GM12864 (cell line): ENCODE data around the gene MTG2.

ENCODE experiments used
- DNase-seq: peaks from one replicate; pipeline ENCODE4 v3.0.0-alpha.2; 2011; ENCODE audit warnings: low read depth
- H3K4me3 ChIP-seq: 2 replicates; pipeline ENCODE4 v1.5.1; 2011; ENCODE audit warnings: mild to moderate bottlenecking, low read depth, low read length, control low read depth
- TF ChIP-seq, protein P1 (sequence below): IDR thresholded peaks from 2 replicates; pipeline ENCODE4 v1.5.1; 2011; ENCODE audit warnings: low read depth, mild to moderate bottlenecking, moderate library complexity, low read length, control low read depth, inconsistent platforms; ENCODE audit errors: missing control alignments

Gene MTG2

DNA sequence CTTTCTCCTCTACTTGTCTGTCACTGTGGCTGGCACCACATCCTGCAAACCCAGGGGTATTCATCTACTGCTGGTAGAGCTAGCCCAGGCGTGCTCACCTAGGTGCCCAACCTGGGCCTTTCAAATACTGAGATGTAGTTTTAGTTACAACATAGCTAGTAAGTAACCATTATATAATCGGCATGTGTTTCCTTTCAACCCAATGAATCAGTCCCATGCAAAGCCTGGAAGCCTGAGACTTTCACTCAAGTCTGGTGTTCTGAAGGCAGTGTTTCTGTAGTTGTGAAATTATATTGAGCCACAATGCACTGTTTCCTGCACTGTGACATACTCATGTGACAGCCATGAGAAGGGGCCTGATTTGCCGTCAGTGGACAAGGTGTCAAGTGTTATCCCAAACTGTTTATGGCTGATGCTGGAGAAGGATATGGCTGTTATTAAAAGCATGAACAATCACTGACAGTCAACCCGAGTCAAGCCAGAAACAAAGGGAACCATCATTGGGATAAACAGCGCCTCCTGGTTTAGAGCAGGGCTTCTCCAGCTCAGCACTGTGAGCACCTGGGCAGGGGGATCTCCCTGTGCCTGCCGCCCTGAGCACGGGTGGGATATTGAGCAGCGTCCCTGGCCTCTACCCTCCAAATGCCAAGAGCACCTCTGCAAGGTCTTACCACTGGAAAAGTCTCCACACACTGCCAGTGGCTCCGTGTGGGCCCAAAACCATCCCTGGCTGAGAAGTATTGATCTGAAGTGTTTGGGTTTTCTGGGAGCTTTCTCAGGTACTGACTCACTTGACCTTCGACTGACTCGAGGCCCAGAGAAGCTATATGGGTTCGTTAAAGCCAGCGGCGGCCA, 41.2 kb upstream of the MTG2 start:
- TF ChIP-seq, protein P1, sequence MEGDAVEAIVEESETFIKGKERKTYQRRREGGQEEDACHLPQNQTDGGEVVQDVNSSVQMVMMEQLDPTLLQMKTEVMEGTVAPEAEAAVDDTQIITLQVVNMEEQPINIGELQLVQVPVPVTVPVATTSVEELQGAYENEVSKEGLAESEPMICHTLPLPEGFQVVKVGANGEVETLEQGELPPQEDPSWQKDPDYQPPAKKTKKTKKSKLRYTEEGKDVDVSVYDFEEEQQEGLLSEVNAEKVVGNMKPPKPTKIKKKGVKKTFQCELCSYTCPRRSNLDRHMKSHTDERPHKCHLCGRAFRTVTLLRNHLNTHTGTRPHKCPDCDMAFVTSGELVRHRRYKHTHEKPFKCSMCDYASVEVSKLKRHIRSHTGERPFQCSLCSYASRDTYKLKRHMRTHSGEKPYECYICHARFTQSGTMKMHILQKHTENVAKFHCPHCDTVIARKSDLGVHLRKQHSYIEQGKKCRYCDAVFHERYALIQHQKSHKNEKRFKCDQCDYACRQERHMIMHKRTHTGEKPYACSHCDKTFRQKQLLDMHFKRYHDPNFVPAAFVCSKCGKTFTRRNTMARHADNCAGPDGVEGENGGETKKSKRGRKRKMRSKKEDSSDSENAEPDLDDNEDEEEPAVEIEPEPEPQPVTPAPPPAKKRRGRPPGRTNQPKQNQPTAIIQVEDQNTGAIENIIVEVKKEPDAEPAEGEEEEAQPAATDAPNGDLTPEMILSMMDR: peak; percentile 49
- no peak for DNase-seq
- peak overlapping the region; percentile 78 for H3K4me3 ChIP-seq

DNA sequence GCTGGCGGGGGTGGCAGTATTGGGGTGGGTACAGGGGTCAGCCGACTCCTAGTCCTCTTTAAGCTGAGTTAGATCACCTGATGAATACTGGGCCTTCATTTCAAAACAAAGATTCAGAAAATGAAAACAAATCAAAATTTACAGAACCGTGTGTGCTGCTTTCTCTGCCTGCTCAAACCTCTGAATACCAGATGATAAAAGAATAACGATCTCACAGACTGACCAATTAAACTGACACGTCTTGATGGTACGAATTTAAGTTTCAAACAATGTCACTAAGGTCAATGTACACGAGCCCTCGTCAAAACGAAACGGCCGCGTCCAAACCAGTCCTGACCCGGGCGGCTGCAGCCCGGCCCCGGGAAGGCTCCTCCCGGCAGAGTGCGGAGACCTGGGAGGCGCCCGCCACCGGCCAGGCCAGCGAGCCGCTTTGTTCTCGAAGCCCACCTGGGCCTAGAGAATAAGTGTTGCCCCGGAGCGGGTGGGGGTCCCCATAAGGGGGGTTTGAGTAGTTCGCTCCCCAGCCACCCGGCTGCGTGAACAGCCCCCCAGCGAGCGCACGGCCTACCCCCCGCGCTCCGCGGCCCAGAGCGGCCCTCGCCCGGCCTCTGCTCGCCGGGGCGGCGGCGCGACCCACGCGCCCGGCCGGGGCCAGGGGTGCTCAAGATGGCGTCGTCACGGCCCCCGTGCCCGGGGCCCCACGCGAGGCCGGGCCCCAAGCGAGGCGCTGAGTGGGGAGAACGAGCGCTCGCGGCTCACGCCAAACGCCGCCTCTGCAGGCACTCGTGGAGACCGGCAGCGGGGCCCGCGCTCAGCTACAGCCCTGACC, 40.4 kb upstream of the MTG2 start:
- DNase-seq: no peak
- TF ChIP-seq, protein P1: no peak
- peak overlapping the region; percentile 78 for H3K4me3 ChIP-seq

DNA sequence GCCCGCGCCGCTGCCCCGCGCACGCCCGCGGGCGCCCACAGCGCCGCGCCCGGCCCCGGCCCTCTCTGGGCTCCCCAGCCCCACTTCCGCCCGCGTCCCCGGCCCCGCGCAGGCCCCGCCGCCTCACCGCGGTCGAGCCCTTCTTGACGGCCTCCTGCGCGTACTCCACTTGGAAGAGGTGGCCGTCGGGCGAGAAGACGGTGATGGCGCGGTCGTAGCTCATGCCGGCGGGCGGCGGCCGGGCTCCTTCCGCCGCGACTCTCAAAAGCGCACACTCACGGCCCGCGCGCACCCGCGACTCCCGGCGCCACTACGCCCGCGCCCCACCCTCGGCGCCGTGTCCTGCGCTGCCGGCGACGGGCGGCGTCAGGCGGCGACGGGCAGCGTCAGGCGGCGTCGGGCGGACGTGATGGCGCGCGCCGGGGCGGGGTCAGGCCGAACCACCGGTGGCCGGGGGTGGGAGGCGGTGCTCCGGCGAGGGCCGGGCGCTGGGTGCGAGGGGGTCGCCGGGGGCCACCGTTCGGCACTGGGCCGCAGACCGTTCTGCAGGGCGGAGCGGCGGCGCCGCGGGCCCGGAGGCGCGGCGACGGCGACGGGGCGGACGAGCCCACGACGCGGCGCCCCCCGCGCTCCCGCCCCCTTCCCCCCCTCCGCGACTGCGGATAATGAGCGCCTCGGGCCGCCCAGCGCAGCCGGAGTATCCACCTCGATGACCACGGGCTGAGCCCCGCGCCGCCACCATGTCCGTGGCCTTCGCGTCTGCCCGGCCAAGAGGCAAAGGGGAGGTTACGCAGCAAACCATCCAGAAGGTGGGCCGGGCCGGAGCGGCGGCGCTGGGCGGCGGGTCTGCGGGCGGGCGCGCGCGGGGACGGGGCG, 39.5 kb upstream of the MTG2 start, which contains the start of the genes PSMA7 and SS18L1:
Gene PSMA7, minus strand, starts transcription at position 314 of the 876 bp plus-strand sequence. Its CDS starts 91 bp downstream, at position 223.
Gene SS18L1, plus strand, starts transcription at position 689 of the 876 bp plus-strand sequence. Its CDS starts 52 bp downstream, at position 741.
- H3K4me3 ChIP-seq: peak within 1 kb of the TSS; percentile 79
- no peak for DNase-seq
- TF ChIP-seq, protein P1: no peak

DNA sequence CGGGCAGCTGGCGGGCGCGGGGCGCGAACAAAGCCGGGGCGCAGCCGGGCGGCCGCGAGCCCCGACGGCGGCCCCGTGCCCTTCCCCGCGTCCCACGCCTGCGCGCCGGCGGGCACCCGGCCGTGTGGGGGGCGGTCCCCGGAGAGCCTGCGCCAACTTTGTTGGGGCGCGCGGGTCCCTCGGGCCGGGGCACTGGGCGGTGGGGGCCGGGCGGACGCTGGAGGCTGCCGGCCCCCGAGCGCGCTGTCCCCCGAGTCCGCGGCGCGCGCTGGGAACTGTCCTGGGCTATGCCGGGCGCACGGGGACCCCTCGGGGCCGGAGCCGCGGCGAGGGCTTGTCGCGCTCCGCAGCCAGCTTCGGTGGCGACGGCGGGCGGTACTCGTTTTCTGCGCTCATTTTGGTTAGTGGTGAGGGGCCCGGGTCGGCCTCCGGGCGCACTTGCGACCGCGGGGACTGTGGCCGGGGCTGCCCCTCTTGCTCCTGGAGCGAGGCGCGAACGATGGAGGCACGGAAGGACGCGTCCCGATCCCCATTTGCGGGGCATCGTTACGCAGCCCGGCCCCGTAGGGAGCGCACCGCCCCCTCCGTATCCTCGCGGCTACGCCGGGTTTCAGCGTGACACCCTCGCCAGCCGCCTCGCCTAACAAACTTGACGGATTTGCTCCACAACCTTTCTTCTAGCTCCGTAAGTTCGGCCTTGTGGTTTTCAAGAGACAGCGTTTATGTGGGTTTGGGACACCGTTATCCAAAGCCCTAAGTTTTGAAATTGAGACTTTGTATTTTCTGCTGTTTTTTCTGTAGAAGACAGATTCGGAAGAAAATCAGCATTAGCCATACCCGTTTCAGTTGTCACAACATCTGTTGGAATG, 38.6 kb upstream of the MTG2 start:
- DNase-seq: no peak
- TF ChIP-seq, protein P1: no peak

DNA sequence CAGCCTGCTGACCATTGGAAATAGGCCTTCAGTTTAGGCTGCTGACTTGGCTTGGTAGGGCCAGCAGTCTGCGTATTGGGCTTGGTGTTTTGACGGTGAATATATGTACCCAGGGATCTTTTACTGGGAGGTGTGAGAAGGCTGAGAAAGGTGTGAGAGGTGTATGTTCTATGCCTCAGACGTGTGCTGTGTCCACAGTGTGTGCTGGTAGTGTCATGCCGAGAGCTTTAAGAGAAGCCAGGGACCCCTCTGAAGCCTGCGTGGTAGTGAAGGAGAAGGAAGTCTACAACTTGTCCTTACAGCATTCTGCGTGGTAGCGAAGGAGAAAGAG, 37.2 kb upstream of the MTG2 start:
- H3K4me3 ChIP-seq: no peak overlapping the region
- TF ChIP-seq, protein P1: no peak
- no peak for DNase-seq

More for the DNA sequence above, 38.6 kb upstream of the MTG2 start:
- H3K4me3 ChIP-seq: peak overlapping the region; percentile 79
